NCI-H226 (cell line): Measurements from ENCODE around the gene FBXO3.
"Not testable (repeated sequence)": the region's sequence is repeated elsewhere in the genome, so short reads cannot be mapped to it uniquely, and the experiment has no call there.

Experiments used
- DNase-seq: peaks from one replicate; pipeline ENCODE4 v3.0.0-alpha.2; 2015

Gene FBXO3

GRCh38 chr11:33724644-33725035 lies 49.7 kb downstream of the FBXO3 start:
- no peak for DNase-seq

GRCh38 chr11:33723238-33723881 lies 51.0 kb downstream of the FBXO3 start:
- DNase-seq, result peak; percentile 83

- no peak for DNase-seq
Observed at GRCh38 chr11:33722590-33723234, 51.6 kb downstream of the FBXO3 start.

DNA sequence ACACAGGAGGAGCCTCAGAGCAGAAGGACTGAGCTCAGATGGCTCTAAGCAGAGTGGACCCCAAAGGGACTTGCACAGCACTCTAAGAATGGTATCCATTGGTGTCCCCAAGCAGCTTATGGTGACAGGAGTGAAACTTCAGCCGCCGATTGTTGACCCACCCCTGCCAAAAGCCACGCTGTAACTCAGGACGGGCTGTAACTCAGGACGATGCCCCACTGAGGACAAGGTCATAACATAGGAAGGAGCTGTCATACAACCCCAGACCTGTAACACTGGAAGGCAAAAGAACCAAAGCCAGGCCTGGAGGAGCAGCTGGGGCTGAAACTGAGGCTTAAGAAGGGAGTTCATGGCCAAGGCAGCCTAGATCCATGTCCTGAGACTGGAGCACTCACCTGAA lies 52.3 kb downstream of the FBXO3 start:
- no peak for DNase-seq

- no peak for DNase-seq
Observed at GRCh38 chr11:33721426-33721825, 52.9 kb downstream of the FBXO3 start.

GRCh38 chr11:33719587-33719986 lies 54.7 kb downstream of the FBXO3 start:
- no peak for DNase-seq

DNA sequence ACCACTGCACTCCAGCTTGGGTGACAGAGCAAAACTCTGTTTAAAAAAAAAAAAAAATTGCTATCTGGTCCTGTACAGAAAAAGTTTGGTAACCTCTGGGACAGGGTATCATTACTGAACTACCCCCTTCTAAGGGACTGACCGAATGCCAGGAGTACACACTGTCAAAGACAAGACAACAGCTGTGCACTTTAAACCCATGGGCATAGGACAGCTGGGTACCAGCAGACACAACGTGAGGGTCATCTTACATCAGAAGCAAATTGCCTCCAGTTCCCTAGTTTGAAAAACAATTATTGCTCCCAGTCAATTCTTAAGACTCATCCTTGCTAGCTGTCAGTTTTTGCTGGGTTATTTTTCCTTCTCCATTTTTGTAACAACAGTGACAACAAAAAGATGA lies 55.9 kb downstream of the FBXO3 start:
- no peak for DNase-seq

- no peak for DNase-seq
Observed at GRCh38 chr11:33716243-33716642, 58.1 kb downstream of the FBXO3 start.

GRCh38 chr11:33713856-33714398 lies 60.4 kb downstream of the FBXO3 start:
- no peak for DNase-seq

- DNase-seq, result no peak
Observed at GRCh38 chr11:33713151-33713855, 61.0 kb downstream of the FBXO3 start.

- DNase-seq, result no peak
Observed at GRCh38 chr11:33712436-33712835, 61.9 kb downstream of the FBXO3 start.

DNA sequence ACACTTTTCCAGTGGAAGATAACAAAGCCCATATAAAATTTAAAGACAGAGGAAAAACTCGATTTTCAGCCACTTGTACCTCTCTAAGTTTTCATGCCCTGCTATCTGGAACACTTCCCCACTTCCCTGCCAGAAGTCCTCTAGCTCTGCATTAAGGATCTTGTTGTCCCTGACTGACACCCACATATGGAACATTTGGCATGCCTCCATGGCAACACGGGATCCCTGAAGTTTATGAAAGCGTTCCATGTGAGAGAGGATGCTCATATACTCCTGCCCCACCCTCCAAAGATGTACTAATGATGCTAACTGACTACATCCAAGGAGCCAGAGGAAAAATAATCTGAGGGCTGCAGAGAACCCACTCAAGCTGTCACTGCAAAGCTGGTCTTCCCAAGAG lies 64.9 kb downstream of the FBXO3 start:
- DNase-seq, result no peak

- DNase-seq, result no peak
Observed at GRCh38 chr11:33708985-33709384, 65.3 kb downstream of the FBXO3 start.

DNA sequence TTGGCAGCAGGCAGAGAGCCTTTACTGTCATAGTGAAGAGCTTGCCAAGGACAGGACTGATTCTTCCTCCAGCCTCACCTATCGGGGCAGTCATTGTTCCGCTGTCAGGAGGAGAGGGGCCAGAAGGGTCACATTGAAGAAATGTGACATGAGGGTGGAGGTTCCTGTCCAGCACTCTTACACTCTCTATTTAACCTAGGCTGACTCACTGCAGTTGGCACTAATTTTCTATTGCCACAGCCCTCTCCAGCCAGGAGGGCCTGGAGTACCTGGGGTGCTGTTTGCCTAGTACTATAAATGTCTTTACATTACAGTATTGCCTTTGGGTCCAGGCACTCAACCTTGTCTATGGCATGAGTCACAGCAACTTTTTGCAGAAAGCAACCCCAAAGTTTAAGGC lies 66.5 kb downstream of the FBXO3 start:
- DNase-seq, result not testable (repeated sequence)

DNA sequence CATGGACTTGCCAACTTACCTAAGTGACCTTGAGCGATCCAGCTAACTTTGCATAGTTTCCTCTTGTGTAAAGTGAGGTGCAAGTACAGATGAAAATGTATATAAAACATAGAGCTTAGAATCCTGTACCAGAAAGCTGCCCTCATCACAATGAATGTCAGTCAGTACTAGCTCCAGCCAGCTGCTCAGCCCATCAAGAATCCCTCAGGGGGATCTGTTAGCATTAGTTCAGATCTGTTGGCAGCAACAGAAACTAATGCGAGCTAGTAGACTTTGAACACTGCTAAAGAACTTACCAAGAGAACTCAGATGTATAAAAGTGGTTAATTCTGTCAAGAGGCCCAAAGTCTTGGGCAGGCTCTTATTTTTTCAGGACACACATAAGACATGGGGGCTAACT lies 67.4 kb downstream of the FBXO3 start:
- no peak for DNase-seq

- no peak for DNase-seq
Observed at GRCh38 chr11:33706546-33706945, 67.8 kb downstream of the FBXO3 start.

DNA sequence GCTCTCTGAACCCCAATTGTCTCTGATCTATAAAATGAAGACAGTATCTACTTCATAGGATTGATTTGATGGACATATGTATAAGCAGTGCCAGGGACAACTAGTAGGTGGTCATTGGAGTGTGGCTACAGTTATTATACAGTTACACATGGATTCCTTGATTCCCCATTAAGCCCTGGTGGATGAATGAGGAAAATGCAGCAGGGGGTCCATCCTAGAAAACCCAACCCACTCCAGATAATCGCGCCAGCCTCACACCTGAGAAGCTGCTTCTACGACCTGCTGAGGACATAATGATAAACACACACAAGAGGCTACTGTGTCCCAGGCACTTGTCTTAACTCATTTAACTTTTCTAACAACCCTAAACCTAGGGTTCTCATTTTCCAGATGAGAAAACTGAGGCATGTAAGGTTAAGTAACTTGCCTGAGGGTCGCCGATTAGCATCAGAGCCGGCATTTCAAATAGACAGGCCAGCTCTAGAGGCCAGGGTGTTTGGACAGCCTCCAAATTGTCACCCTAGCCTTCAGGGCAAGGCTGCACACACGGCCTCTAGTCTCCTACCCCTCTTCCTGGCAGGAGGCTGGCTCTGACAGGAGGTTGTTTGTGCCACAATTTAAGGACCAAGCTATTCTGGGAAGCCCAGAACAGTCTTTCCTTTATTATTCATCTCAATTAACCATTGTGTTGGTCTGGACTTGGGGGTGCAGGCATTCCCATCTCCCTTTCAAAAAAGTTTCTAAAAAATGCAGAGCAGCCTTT lies 69.9 kb downstream of the FBXO3 start:
- DNase-seq, result no peak

GRCh38 chr11:33703788-33704187 lies 70.5 kb downstream of the FBXO3 start:
- DNase-seq, result peak; percentile 37

- no peak for DNase-seq
Observed at GRCh38 chr11:33703234-33703633, 71.1 kb downstream of the FBXO3 start.

DNA sequence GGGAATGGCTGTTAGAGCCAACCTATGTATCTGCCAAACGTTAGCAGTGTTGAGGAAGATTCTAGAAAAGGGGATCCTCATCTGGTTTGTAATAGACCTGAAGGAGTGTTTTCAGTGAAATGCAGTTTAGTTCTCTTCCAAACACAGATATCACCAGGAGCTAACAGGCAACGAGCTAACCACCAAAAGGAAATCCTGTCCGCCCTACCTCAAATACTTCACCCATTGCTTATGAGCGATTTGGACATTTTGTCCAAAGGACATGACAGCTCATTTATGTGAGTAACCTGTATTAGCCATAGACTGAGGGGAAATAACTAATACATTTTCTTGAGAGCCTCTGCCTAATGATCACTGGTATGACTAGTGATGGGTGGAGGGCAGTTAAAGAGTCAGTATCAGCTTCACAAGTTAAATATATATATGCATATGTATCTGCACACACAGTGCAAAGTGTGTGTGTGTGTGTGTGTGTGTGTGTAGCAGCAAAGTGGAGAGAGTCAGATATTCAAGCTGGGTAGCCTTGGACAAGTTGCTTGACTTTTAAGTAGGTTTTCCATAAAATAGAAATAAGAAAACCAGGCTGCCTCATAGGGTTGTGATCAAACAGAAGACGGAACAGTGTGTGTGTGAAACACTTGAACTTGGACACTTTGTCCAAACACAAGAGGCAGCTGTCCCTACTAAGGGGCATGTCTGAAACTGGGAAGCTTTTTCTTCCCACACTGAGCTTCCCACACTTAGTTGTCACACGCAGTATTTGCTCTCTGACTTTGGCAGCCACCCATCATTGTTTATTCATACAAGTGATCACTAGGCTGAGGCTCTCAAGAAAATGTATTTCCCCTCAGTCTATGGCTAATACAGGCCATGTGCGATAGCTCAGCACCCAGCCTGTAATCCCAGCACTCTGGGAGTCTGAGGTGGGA lies 72.8 kb downstream of the FBXO3 start:
- peak; percentile 56 for DNase-seq

- peak; percentile 84 for DNase-seq
Observed at GRCh38 chr11:33700502-33701271, 73.6 kb downstream of the FBXO3 start, which contains the start of gene C11orf91. Gene C11orf91, minus strand, starts transcription at chr11:33700826. Its CDS starts 86 bp downstream, at chr11:33700740.
